ENCODE data around the gene KLHL21.

KLHL21 gene

GRCh38 chr1:6625584-6626149, 23.0 kb upstream of the KLHL21 start:
- no peak for DNase-seq (ENCODE audit: low spot score)

DNA sequence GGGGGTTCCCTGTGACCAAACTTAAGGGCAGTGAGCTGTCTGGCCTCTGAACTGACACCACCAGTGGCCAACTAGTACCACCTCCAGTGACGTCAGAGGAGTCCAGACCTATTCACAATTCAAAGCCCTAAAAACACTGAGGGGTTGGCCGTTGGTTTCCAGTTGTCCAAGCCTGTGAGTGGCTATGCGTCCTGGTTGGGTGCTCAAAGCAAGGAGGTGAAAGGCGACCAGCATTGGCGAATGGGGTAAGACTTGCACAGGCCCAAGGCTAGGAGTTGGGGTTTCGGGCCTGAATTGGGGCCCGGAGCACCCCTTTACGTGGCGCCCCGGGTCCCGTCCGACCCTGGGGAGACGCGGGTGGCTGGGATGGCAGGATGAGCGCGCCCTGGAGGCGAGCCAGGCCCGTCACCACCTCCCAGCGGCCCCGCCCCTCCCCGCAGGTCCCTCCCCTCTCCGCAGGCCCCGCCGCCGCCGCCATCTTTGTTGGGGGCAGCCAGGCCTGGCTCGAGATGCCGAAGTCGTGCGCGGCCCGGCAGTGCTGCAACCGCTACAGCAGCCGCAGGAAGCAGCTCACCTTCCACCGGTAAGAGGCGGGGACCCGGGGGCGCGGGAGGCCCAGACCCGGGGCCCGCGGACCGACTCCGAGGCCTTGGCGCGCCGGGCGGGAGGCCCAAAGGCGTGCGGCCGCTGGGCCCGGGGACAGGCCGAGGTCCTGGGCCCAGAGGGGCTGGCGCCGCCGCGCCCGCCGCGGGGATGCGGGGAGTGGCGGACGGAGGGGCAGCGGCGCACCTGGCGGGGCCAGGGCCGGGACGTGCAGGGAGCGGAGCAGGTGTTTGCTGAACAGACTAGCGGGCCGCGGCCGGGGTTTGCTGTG, 22.3 kb upstream of the KLHL21 start, which contains the start of gene THAP3:
Gene THAP3 (plus strand): TSS at position 159 of the 874 bp plus-strand sequence. CDS start 351 bp downstream, at position 510.
- peak; percentile 87 for DNase-seq (ENCODE audit: low spot score)

DNA sequence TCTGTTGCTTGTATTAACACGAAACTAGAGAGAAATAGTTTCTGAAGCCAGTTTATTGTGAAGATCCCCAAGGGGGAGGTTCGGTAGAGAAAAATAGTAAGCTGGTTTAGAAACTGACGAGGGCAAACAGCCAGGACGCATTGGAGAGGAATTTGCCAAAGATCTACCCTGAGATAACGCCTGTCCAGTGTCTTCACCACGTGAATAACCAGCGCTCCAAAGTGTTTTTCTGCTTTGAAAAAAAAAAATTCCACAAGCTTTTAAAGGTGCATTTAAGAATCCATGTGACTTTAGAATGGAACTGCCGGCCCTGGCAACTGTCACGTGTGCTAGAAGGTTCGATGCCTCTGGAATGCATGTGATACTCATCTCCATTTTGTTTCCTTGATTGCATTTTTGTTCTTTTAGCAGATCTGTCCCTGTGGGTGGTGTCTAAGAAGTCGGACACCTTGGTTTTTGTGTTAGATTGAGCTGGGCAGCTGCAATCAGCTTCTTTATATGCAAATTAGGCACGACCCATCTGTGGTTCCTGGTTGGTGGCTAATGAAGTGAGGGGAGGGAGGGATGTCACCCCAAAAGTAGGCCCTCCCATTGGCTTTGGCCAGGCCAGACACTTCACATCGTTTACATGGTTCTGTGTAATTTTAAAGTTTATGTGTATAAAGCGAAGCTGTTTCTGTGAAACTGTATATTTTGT, 20.7 kb upstream of the KLHL21 start:
- DNase-seq (ENCODE audit: low spot score), result no peak

GRCh38 chr1:6622396-6623152, 19.9 kb upstream of the KLHL21 start:
- DNase-seq (ENCODE audit: low spot score), result no peak

GRCh38 chr1:6621429-6622391, 19.0 kb upstream of the KLHL21 start:
- DNase-seq (ENCODE audit: low spot score), result no peak

GRCh38 chr1:6619045-6619444, 16.4 kb upstream of the KLHL21 start:
- no peak for DNase-seq (ENCODE audit: low spot score)

DNA sequence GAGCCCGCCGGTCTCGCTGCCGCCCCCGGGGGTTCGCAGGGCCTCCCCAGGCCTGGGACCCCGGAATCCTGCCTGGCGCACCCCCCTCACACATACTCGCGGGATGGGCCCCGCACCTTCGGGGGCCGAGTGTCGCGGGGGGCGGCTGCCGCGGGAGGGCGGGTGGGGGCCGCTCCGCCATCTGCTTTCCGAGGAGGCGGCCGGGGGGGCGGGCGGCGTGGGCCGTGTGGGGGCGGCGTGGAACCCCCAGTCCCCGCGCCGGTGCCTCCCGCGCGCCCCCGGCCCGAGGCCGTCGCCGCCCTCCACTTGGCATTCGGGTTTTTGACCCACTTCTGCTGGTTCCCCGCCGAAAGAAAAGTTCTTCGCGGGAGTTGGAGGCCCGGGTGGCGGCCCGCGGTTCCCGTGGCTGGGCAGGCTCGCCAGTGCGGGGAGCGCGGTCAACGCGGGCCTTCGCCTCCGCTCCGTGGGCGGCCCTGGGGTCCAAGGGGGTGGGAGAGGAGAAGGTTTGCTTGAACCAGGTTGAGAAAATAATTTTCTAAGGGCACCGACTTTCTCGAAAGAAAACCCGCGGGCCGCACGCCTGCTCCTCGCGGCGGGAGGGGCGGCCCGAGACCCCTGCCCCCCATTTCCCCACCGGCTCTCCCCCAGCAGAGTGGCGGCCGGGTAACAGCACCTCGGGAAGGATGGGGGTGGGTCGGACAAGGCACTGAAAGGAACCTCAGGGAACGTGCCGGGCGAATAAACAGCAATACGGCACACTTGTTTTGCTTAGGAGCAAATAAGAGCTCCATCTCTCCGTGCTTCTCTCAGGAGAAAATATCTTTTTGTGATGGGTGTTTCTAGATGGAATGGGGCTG, 12.5 kb upstream of the KLHL21 start:
- DNase-seq (ENCODE audit: low spot score), result no peak

- DNase-seq (ENCODE audit: low spot score), result peak; percentile 37
These were observed 11.6 kb upstream of the KLHL21 start for GRCh38 chr1:6614019-6614928.

DNA sequence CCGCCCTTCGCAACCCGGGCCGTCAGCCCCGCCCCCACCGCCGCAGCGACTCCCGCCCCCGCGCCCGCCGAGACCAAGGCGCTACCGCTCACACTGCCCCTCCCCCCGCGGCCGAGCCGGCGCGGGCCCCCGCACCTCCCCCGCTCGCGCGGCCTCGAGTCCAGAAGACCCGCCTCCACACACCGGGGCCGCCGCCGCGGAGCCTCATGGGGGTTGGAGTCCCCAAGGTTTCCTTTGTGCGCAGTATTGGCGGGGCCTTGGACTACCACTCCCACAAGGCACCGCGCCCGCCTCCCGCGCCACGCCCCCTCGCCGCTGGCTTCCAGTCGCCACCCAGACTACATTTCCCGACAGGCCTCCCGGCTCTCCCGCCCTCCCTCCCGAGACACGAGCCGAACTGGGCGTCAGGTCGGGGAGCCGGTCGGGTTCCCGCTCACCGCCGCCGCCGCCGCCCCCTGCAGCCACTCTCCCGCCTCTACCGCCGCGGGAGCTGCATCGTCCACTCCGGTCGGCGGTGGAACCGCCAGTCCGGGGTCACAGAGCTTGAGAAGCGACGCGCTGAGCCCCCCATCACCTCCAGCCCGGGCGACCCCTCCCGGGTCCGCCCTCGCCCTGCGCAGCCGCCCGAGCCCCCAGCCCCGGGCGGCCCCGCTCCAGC, 10.8 kb upstream of the KLHL21 start, which contains the start of gene PHF13:
Gene PHF13 (plus strand): TSS at position 371 of the 658 bp plus-strand sequence. CDS start 336 bp downstream, outside the sequence.
- DNase-seq (ENCODE audit: low spot score), result peak; percentile 99

DNA sequence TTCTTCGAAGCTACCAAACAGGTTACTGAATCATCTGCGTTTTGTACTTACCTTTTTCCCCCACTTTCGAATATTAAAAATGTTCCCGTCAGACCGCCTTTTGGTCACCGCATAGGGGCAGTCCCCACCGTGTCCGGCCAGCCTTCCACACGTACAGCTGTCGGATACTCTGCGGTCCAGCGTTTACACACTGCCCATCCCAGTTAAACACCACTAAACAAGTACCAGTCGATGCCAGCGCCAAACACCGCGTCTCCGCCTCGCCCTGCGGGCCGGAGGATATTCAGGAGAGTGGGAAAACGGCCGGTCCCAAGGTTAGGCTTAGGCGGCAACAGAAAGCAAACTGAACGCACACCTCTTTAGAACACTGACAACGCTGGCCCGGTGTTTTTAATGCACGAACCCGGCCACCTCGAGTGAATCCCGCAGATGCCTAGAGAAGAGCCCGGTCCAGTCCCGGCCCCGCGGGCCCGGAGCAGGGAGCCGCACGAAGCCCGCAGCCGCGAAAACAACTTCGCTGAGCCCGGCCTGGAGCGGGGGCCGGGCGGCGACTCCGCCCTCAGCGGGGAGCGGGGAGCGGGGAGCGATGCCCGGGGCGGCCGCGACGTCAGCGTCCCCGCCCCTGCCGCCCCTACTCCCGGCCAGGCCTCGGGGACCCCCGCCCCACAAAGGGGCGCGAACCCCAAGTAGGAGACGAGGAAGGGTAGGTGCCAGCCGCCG, 10.1 kb upstream of the KLHL21 start:
- DNase-seq (ENCODE audit: low spot score), result no peak

GRCh38 chr1:6603915-6604558, 1.4 kb upstream of the KLHL21 start:
- DNase-seq (ENCODE audit: low spot score), result no peak

- peak; percentile 38 for DNase-seq (ENCODE audit: low spot score)
These were observed 707 bp upstream of the KLHL21 start for GRCh38 chr1:6603238-6603914.

GRCh38 chr1:6601923-6602668, 573 bp downstream of the KLHL21 start:
- DNase-seq (ENCODE audit: low spot score), result no peak

DNA sequence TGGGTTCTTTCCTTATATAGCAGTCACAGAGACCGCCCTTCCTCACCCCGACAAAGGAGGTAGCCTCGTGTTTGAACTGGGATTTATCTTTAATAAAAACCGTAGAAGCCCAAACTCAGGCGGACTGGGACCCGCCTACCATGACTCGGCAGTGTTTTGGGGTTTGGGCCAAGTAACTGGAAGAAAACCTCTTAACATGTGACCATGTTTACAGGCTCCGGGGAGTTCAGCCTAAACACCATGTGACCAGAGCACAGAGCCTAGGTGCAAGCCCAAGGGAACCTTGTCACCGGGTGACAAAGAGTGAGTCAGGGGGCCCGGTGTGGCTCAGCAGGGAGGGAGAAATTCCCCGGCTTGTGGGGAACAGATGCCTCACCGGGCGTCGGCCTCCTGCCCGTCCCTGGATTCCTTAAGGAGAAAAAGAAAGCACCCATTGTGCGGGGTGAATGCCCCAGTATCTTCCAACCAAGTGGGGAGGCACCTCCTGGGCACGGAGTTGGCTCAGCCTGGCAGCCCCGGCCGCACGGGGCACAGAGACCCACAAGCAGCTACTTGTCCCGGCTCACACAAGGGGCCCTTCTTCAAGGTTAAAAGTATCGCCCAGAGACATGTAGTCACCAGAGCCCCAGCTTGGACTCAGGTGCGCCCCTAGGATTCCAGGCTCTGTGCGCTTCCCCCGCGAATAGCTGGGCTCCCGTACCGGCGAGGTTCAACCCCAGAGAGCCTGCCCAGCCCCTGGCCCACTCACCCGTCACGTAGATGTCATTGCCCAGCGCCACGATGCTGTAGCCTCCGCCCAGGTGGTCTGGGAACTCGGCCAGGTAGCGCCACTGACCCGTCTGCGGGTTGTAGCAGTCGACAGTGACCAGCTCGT, 1.4 kb downstream of the KLHL21 start:
- DNase-seq (ENCODE audit: low spot score), result peak; percentile 81

Data from CD4-positive, alpha-beta T cell treated with Interleukin-6 at 100 ng/mL for 8 hours (primary cell).